ENCODE results near the gene PRR5L. TPM values are rescaled to one million over a fixed set of nuclear protein-coding genes. Genes with fewer than 3 reads are reported as not detected.

PRR5L gene
- polyA plus RNA-seq, 1 of the 3 experiments (the other 2 are of a cell fraction): 0.46 TPM

DNA sequence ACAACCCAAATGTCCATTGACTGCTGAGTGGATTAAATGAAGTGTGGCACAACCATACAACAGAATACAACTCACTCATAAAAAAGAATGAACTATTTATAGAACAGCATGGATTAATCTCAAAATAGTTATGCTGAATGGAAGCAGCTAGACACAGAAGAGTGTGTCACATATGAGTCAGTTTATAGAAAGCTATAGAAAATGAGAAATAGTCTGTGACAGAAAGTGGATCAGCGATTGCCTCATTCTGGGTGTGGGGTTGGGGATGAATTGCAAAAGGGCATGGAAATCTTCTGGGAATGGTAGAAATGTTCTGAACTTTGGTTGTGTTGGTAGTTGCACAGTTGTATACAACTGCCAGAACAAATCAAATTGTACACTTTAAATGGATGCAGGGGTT, 37.4 kb downstream of the PRR5L start:
- no peaks in the 10 kb centered on the region for H3K79me2 ChIP-seq (ENCODE audit: insufficient read depth)
- no peaks in the 10 kb centered on the region for H3F3A ChIP-seq (replicated peaks; ENCODE audit: insufficient read depth)
- TF ChIP-seq GATA2 (CRISPR knock-in tag; IDR thresholded peaks at IDR 0.05): no peak
- no peak for TF ChIP-seq RAD21 (IDR thresholded peaks at IDR 0.05; ENCODE audit: low read length)
- TF ChIP-seq TEAD4 (IDR thresholded peaks at IDR 0.05; ENCODE audit: borderline replicate concordance, insufficient read depth): no peak
- TF ChIP-seq, protein P1, sequence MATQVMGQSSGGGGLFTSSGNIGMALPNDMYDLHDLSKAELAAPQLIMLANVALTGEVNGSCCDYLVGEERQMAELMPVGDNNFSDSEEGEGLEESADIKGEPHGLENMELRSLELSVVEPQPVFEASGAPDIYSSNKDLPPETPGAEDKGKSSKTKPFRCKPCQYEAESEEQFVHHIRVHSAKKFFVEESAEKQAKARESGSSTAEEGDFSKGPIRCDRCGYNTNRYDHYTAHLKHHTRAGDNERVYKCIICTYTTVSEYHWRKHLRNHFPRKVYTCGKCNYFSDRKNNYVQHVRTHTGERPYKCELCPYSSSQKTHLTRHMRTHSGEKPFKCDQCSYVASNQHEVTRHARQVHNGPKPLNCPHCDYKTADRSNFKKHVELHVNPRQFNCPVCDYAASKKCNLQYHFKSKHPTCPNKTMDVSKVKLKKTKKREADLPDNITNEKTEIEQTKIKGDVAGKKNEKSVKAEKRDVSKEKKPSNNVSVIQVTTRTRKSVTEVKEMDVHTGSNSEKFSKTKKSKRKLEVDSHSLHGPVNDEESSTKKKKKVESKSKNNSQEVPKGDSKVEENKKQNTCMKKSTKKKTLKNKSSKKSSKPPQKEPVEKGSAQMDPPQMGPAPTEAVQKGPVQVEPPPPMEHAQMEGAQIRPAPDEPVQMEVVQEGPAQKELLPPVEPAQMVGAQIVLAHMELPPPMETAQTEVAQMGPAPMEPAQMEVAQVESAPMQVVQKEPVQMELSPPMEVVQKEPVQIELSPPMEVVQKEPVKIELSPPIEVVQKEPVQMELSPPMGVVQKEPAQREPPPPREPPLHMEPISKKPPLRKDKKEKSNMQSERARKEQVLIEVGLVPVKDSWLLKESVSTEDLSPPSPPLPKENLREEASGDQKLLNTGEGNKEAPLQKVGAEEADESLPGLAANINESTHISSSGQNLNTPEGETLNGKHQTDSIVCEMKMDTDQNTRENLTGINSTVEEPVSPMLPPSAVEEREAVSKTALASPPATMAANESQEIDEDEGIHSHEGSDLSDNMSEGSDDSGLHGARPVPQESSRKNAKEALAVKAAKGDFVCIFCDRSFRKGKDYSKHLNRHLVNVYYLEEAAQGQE (IDR thresholded peaks at IDR 0.05; ENCODE audit: low read depth, low read length): no peak
- no peaks in the 10 kb centered on the region; a peak in 1 of 4 replicates for H3K4me1 ChIP-seq (ENCODE audit: control insufficient read depth in 1 of 2, insufficient read depth in 2 of 2, low read depth in 1 of 2, low read length in 1 of 2)
- no peak overlapping the region for H3K27ac ChIP-seq (ENCODE audit: low read depth in 2 of 2, low read length in 1 of 2)
- H4K20me1 ChIP-seq (ENCODE audit: insufficient read depth): no peaks in the 10 kb centered on the region
- H3K36me3 ChIP-seq (replicated peaks in 1 of 2; ENCODE audit: control insufficient read depth in 1 of 2, insufficient read depth in 2 of 2, low read length in 1 of 2): no peaks in the 10 kb centered on the region
- no peaks in the 10 kb centered on the region for H3K27me3 ChIP-seq (ENCODE audit: insufficient read depth)
- no peak overlapping the region for H3K4me3 ChIP-seq (ENCODE audit: low read depth in 2 of 2, low read length in 1 of 2)
- H3K9me2 ChIP-seq: no peaks in the 10 kb centered on the region
- 76% methylated on average over 1 of the region's 1 CpG for WGBS (ENCODE audit: low lambda C conversion rate)
- no peak overlapping the region for H3K9ac ChIP-seq
- H3K4me2 ChIP-seq: no peak overlapping the region
- CTCF ChIA-PET: no interaction called here
- DNase-seq: no peak
- no peaks in the 10 kb centered on the region for H3K9me3 ChIP-seq
- POLR2A ChIA-PET: no interaction called here
- no peak overlapping the region for H2AFZ ChIP-seq (ENCODE audit: low read depth)

- Histone ChIP-seq H3K27me3 (ENCODE audit: insufficient read depth) (no peaks in the 10 kb centered on the region), H3K9me2 (no peaks in the 10 kb centered on the region), H2AFZ (ENCODE audit: low read depth) (no peak overlapping the region), H3F3A (replicated peaks; ENCODE audit: insufficient read depth) (no peaks in the 10 kb centered on the region), H3K9ac (no peak overlapping the region), H3K4me3 (ENCODE audit: low read depth in 2 of 2, low read length in 1 of 2) (no peak overlapping the region), H3K9me3 (no peaks in the 10 kb centered on the region), H3K4me2 (no peak overlapping the region), H3K36me3 (replicated peaks in 1 of 2; ENCODE audit: control insufficient read depth in 1 of 2, insufficient read depth in 2 of 2, low read length in 1 of 2) (no peaks in the 10 kb centered on the region), H4K20me1 (ENCODE audit: insufficient read depth) (no peaks in the 10 kb centered on the region), H3K27ac (ENCODE audit: low read depth in 2 of 2, low read length in 1 of 2) (no peak overlapping the region), H3K79me2 (ENCODE audit: insufficient read depth) (no peaks in the 10 kb centered on the region), H3K4me1 (ENCODE audit: control insufficient read depth in 1 of 2, insufficient read depth in 2 of 2, low read depth in 1 of 2, low read length in 1 of 2) (no peaks in the 10 kb centered on the region; a peak in 1 of 4 replicates)
- 50% methylated on average over 2 of the region's 2 CpGs for WGBS (ENCODE audit: low lambda C conversion rate)
- peak; percentile 36 for DNase-seq
- no peak for TF ChIP-seq EZH2phosphoT487 (IDR thresholded peaks at IDR 0.05; ENCODE audit: borderline replicate concordance, low read depth)
- TF ChIP-seq YY1 (IDR thresholded peaks at IDR 0.05; ENCODE audit: low read depth): no peak
- TF ChIP-seq IRF3 (IDR thresholded peaks at IDR 0.05; ENCODE audit: low read depth, low read length): no peak
- TF ChIP-seq TAF1 (IDR thresholded peaks at IDR 0.05; ENCODE audit: borderline replicate concordance, low read depth, low read length): no peak
- no peak for TF ChIP-seq NFIC (IDR thresholded peaks at IDR 0.05; ENCODE audit: borderline replicate concordance)
- TF ChIP-seq, protein P2, sequence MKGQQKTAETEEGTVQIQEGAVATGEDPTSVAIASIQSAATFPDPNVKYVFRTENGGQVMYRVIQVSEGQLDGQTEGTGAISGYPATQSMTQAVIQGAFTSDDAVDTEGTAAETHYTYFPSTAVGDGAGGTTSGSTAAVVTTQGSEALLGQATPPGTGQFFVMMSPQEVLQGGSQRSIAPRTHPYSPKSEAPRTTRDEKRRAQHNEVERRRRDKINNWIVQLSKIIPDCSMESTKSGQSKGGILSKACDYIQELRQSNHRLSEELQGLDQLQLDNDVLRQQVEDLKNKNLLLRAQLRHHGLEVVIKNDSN (IDR thresholded peaks at IDR 0.05; ENCODE audit: borderline replicate concordance, low read depth): no peak
- TF ChIP-seq ELF1 (IDR thresholded peaks at IDR 0.05): no peak
- CTCF ChIA-PET: no interaction called here
- POLR2A ChIA-PET: no interaction called here
These were observed 37.8 kb downstream of the PRR5L start for GRCh38 chr11:36333897-36334296.

Data from SK-N-SH (cell line).